WTC11 (cell line): ENCODE measurements around the gene DRAM2. TPM values are rescaled to one million over a fixed set of nuclear protein-coding genes. Genes with fewer than 3 reads are reported as not detected.

Experiments used
- ATAC-seq: fragments of 200-7000 bp; cut with Tn5 transposase; 2 replicates; pipeline ENCODE4 v1.10.0; 2021; ENCODE audit warnings: mild to moderate bottlenecking, moderate library complexity
- CTCF ChIA-PET: fragments of 300-600 bp; sonication (Branson Sonifier 250); formaldehyde crosslinking; loops from one replicate; lab custom pipeline; 2021; ENCODE audit warnings: antibody characterized with exemption; lab: Charles Lee
- POLR2A ChIA-PET: fragments of 350-600 bp; sonication (Branson Sonifier 250); formaldehyde crosslinking; loops from one replicate; lab custom pipeline; 2021; ENCODE audit warnings: antibody characterized with exemption; lab: Charles Lee
- DNase-seq: peaks from one replicate; pipeline ENCODE4 v3.0.0; 2021; ENCODE audit warnings: low spot score
- H3K27ac Mint-ChIP-seq: 2 replicates; pipeline ENCODE4 v1.8.0; 2021; ENCODE audit warnings: mixed read lengths
- H3K27me3 Mint-ChIP-seq: 2 replicates; pipeline ENCODE4 v1.8.0; 2021; ENCODE audit warnings: low read depth, mild to moderate bottlenecking, moderate library complexity, mixed read lengths
- H3K36me3 Mint-ChIP-seq: 2 replicates; pipeline ENCODE4 v1.8.0; 2021; ENCODE audit warnings: mixed read lengths
- H3K4me1 Mint-ChIP-seq: 2 replicates; pipeline ENCODE4 v1.8.0; 2022; ENCODE audit warnings: mixed read lengths
- H3K4me3 Mint-ChIP-seq: 2 replicates; pipeline ENCODE4 v1.8.0; 2021; ENCODE audit warnings: mild to moderate bottlenecking, moderate library complexity, mixed read lengths
- H3K9me3 Mint-ChIP-seq: 2 replicates; pipeline ENCODE4 v1.8.0; 2021; ENCODE audit warnings: mixed read lengths
- ATF1 ChIP-seq: sonication (generic); formaldehyde crosslinking; IDR thresholded peaks from 2 replicates; pipeline ENCODE4 v1.8.1; 2023; ENCODE audit warnings: mild to moderate bottlenecking, moderate library complexity, missing genetic modification reagents
- CREM ChIP-seq: sonication (generic); formaldehyde crosslinking; IDR thresholded peaks from 2 replicates; pipeline ENCODE4 v1.8.1; 2022; ENCODE audit warnings: mild to moderate bottlenecking, missing genetic modification reagents, moderate library complexity
- CTCF ChIP-seq: fragments of 200-600 bp; IDR thresholded peaks from 2 replicates; pipeline ENCODE4 v1.8.0; 2022; ENCODE audit warnings: antibody characterized with exemption
- EMX1 ChIP-seq: fragments of 250-450 bp; sonication (Bioruptor Pico); IDR thresholded peaks from 2 replicates; pipeline ENCODE4 v1.8.0; 2021; ENCODE audit warnings: mild to moderate bottlenecking
- ERG ChIP-seq: fragments of 250-450 bp; sonication (Bioruptor Pico); IDR thresholded peaks from 2 replicates; pipeline ENCODE4 v1.8.0; 2021; ENCODE audit warnings: mild to moderate bottlenecking
- ETV6 ChIP-seq: sonication (generic); formaldehyde crosslinking; IDR thresholded peaks from 2 replicates; pipeline ENCODE4 v1.8.1; 2022; ENCODE audit warnings: mild to moderate bottlenecking, missing genetic modification reagents
- FOXP1 ChIP-seq: sonication (generic); formaldehyde crosslinking; IDR thresholded peaks from 2 replicates; pipeline ENCODE4 v1.8.0; 2022; ENCODE audit warnings: missing genetic modification reagents, mild to moderate bottlenecking, moderate library complexity, borderline replicate concordance
- HMGA2 ChIP-seq: fragments of 250-450 bp; sonication (Bioruptor Pico); IDR thresholded peaks from 2 replicates; pipeline ENCODE4 v1.4.0; 2021; ENCODE audit warnings: mild to moderate bottlenecking, moderate library complexity
- NR1H2 ChIP-seq: sonication (generic); formaldehyde crosslinking; IDR thresholded peaks from 2 replicates; pipeline ENCODE4 v1.9.0; 2021; ENCODE audit warnings: mild to moderate bottlenecking, moderate library complexity, missing genetic modification reagents
- NR2C2 ChIP-seq: sonication (generic); formaldehyde crosslinking; IDR thresholded peaks from 2 replicates; pipeline ENCODE4 v1.8.0; 2022; ENCODE audit warnings: mild to moderate bottlenecking, missing genetic modification reagents
- OVOL2 ChIP-seq: fragments of 250-450 bp; sonication (Bioruptor Pico); IDR thresholded peaks from 2 replicates; pipeline ENCODE4 v1.9.0; 2021; ENCODE audit warnings: mild to moderate bottlenecking, borderline replicate concordance
- PRRX2 ChIP-seq: fragments of 250-450 bp; sonication (Bioruptor Pico); IDR thresholded peaks from 2 replicates; pipeline ENCODE4 v1.8.0; 2021; ENCODE audit warnings: mild to moderate bottlenecking
- RELA ChIP-seq: sonication (generic); formaldehyde crosslinking; IDR thresholded peaks from 2 replicates; pipeline ENCODE4 v1.8.1; 2022; ENCODE audit warnings: missing genetic modification reagents, mild to moderate bottlenecking, borderline replicate concordance
- RORB ChIP-seq: fragments of 250-450 bp; sonication (Bioruptor Pico); IDR thresholded peaks from 2 replicates; pipeline ENCODE4 v1.9.0; 2021; ENCODE audit warnings: mild to moderate bottlenecking
- TCF7 ChIP-seq: sonication (generic); formaldehyde crosslinking; IDR thresholded peaks from 2 replicates; pipeline ENCODE4 v1.8.0; 2022; ENCODE audit warnings: mild to moderate bottlenecking, low read depth, missing genetic modification reagents, moderate library complexity
- TEAD4 ChIP-seq: sonication (generic); formaldehyde crosslinking; IDR thresholded peaks from 2 replicates; pipeline ENCODE4 v1.8.0; 2022; ENCODE audit warnings: mild to moderate bottlenecking, missing genetic modification reagents
- TP53 ChIP-seq: sonication (generic); formaldehyde crosslinking; IDR thresholded peaks from 2 replicates; pipeline ENCODE4 v1.8.1; 2023; ENCODE audit warnings: mild to moderate bottlenecking, missing genetic modification reagents
- USF1 ChIP-seq: sonication (generic); formaldehyde crosslinking; IDR thresholded peaks from 2 replicates; pipeline ENCODE4 v1.8.0; 2022; ENCODE audit warnings: mild to moderate bottlenecking, missing genetic modification reagents
- USF2 ChIP-seq: sonication (generic); formaldehyde crosslinking; IDR thresholded peaks from 2 replicates; pipeline ENCODE4 v1.8.1; 2023; ENCODE audit warnings: mild to moderate bottlenecking, missing genetic modification reagents, moderate library complexity
- ZSCAN18 ChIP-seq: fragments of 250-450 bp; sonication (Bioruptor Pico); IDR thresholded peaks from 2 replicates; pipeline ENCODE4 v2.1.2; 2022; ENCODE audit warnings: mild to moderate bottlenecking, moderate library complexity
- total RNA-seq: library from RNA; stranded (reverse); gene quantifications from 3 replicates; pipeline ENCODE4 v1.2.3, GENCODE V29; 2021

The DRAM2 gene
- total RNA-seq, 1 experiment from 2014 or later, result 34.3 TPM

GRCh38 chr1:111116496-111116895 lies 23.4 kb downstream of the DRAM2 start (continued):
- TF ChIP-seq OVOL2 (CRISPR knock-in tag), result no peak
- no peak for TF ChIP-seq USF1

- ChIA-PET CTCF (no interaction called here), POLR2A (no interaction called here)
- Mint-ChIP-seq H3K36me3 (peaks cover 13% of the 10 kb centered on the region), H3K4me1 (peaks cover 3% of the 10 kb centered on the region; the same call in 1 of the 2 replicates), H3K4me3 (no peak overlapping the region)
- TF ChIP-seq NR2C2 (CRISPR knock-in tag), result no peak
- no peak for TF ChIP-seq USF2 (CRISPR knock-in tag)
- TF ChIP-seq PRRX2 (CRISPR knock-in tag), result no peak
- TF ChIP-seq USF1, result no peak
- TF ChIP-seq CTCF, result no peak
- TF ChIP-seq HMGA2 (CRISPR knock-in tag), result no peak
- no peak for TF ChIP-seq ATF1
- TF ChIP-seq TP53 (CRISPR knock-in tag), result no peak
- no peak for TF ChIP-seq ETV6
- TF ChIP-seq EMX1 (CRISPR knock-in tag), result no peak
- TF ChIP-seq FOXP1 (CRISPR knock-in tag), result no peak
- TF ChIP-seq ERG (CRISPR knock-in tag), result no peak
- TF ChIP-seq TCF7 (CRISPR knock-in tag), result no peak
- TF ChIP-seq RELA, result no peak
- no peak for TF ChIP-seq TEAD4
- no peak for TF ChIP-seq ZSCAN18 (CRISPR knock-in tag)
- TF ChIP-seq CREM (CRISPR knock-in tag), result no peak
- no peak for TF ChIP-seq OVOL2 (CRISPR knock-in tag)
- TF ChIP-seq NR1H2, result no peak
- no peak for TF ChIP-seq RORB (CRISPR knock-in tag)
- TF ChIP-seq, all 79 proteins: peak for 0
- ATAC-seq, result no peak
- DNase-seq, result no peak
- Mint-ChIP-seq H3K27me3 (no peaks in the 10 kb centered on the region), H3K9me3 (peaks cover 22% of the 10 kb centered on the region), H3K27ac (no peak overlapping the region)
These were observed 29.5 kb downstream of the DRAM2 start for GRCh38 chr1:111110197-111110899.
